Ishikawa (cell line): ENCODE measurements around the gene SAYSD1.

Experiments
- EGR1 ChIP-seq: IDR thresholded peaks from 2 replicates; pipeline ENCODE4 v1.6.1; 2012
- EP300 ChIP-seq: IDR thresholded peaks from 2 replicates; pipeline ENCODE4 v1.6.1; 2012; ENCODE audit warnings: borderline replicate concordance
- MAX ChIP-seq: IDR thresholded peaks from 2 replicates; pipeline ENCODE4 v1.6.1; 2012
- RAD21 ChIP-seq: IDR thresholded peaks from 2 replicates; pipeline ENCODE4 v1.6.1; 2012; ENCODE audit warnings: low read depth
- TCF12 ChIP-seq: IDR thresholded peaks from 2 replicates; pipeline ENCODE4 v1.6.1; 2012; ENCODE audit warnings: low read depth
- TEAD4 ChIP-seq: IDR thresholded peaks from 2 replicates; pipeline ENCODE4 v1.6.1; 2012
- YY1 ChIP-seq: IDR thresholded peaks from 2 replicates; pipeline ENCODE4 v1.6.1; 2012; ENCODE audit warnings: low read depth
- ZBTB7A ChIP-seq: IDR thresholded peaks from 2 replicates; pipeline ENCODE4 v1.6.1; 2012; ENCODE audit warnings: low read depth

- no peak for TF ChIP-seq YY1
- no peak for TF ChIP-seq EGR1
- no peak for TF ChIP-seq EP300
- no peak for TF ChIP-seq ZBTB7A
- no peak for TF ChIP-seq RAD21
- TF ChIP-seq MAX: no peak
- no peak for TF ChIP-seq TCF12
- TF ChIP-seq TEAD4: no peak
These were observed 36.9 kb downstream of the SAYSD1 start for GRCh38 chr6:39077882-39078594.
